ENCODE measurements around the gene PTTG1.
A peak's percentile ranks its signal among the peaks of the same experiment; 100 is the strongest.
"Not testable (repeated sequence)": the region's sequence is repeated elsewhere in the genome, so short reads cannot be mapped to it uniquely, and the experiment has no call there.

Gene PTTG1

DNA sequence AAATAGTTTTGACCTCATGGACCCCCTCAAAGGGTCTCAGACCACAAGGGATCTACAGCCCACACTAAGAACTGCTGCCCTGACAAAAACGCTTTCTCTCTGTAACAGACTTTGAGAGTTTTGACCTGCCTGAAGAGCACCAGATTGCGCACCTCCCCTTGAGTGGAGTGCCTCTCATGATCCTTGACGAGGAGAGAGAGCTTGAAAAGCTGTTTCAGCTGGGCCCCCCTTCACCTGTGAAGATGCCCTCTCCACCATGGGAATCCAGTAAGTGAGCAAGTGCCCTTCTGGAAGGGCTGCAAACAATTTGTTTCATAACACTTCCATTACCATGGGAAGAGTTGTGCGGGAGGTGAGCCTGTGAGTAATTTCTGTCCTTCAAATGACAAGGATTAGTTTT lies 6.0 kb downstream of the PTTG1 start:
- DNase-seq: no peak

DNA sequence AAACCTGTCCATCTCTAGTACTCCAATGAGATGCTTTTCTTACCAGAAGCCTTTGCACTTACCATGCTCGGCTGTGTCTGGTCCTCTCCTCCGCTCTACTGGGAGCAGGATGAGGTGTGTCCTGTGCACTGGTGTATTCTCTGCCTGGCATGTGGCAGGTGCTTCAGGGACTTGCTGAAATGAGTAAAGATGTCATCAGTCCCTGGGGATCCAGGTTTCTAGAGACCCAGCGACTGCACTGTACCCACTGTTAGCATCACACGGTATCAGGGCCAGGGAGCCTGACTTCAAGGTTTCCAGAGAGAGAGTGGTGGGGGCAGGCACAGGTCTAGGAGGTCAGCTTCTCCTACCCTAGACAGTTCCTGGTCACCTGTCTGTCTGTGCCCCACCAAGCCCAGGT lies 10.5 kb downstream of the PTTG1 start:
- no peak for DNase-seq

DNA sequence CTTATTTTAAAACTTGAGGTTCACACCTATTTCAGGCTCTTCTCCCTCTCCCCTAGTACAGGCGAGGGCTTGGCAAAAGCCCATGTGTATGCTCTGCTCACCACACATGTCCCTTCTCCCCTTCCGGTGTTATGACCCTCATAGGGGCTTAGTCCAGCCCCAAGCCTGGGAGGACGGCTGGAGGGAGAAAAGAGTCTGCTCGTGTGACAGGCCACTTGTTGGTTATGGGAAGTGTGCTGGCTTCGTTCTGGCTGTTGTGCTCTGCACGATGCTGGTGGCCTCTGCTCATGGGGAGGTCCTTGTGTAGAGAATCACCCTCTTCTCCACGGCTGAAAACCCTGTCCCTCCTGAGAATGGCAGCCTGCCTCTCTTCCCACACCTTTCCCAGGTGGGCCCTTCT lies 11.1 kb downstream of the PTTG1 start:
- DNase-seq: no peak

DNA sequence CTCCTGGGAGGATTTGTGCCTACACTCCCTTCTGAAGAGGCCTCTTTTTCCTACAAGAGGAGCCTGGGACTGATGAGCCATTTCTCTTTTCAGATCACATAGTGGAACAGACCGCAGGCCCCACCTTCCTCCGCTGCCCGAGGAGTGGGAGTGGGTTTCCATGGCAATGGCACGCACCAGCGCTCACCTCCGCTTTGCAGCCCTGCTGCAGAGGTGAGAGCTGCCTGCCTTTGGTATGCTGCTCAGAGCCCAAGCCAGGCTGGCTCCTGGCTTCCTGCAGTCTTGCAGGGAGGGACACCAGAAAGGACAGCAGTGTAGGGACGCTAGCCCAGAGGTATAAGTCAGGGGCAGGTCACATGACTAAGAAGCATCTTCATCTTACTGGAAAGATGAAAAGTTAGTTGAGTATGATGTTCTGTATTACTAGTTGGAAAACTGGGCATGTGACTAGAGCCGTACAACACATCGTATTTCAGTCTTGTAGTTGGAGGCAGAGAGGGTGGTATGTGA lies 12.4 kb downstream of the PTTG1 start:
- DNase-seq: no peak

DNA sequence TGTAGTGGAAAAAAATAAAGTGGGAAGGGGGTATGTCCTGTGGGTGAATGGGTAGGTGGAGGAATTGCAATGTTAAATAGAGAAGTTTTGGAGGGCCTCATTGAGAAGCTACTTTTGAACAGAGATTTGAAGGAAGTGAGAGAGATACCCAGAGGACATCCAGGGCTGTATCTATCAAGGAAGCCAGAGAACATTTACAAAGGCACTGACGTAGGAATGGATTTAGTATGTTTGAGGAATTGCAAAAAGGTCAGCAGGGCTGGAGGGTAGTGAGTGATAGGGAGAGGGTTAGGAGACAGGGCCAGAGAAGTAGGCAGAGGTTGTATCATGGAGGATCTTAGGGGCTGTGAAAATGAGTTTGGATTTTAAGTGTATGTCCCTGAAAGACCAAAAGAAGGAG lies 13.9 kb downstream of the PTTG1 start:
- no peak for DNase-seq

DNA sequence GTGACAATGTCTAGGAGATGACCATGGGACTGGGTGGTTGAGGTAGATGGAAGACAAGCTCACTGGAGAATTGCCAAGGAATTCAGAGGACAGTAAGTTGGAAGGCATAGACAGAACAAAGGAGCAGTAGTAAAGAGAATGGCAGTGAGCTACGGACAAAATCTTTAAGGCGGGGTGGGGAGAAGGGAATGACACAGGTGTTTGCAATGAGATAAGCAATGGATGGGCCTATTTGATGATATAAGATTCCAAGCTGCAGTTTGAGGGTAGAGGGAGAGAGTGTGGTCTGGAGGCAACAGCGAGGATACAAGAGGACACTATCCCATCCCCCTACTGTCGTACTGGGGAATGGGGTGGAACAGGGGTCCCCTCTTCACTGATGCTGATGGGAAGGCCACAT lies 14.4 kb downstream of the PTTG1 start:
- DNase-seq: no peak

DNA sequence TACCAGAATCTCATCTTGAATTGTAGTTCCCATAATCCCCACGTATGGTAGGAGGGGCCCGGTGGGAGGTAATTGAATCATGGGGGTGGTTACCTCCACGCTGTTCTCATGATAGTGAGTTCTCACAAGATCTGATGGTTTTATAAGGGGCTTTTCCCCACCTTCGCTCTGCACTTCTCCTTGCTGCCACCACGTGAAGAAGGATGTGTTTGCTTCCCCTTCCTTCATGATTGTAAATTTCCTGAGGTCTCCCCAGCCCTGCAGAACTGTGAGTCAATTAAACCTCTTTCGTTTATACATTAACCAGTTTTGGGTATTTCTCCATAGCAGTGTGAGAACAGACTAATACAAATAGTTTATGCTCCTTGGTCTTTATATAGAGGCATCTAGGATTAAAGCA lies 15.0 kb downstream of the PTTG1 start:
- not testable (repeated sequence) for DNase-seq

DNA sequence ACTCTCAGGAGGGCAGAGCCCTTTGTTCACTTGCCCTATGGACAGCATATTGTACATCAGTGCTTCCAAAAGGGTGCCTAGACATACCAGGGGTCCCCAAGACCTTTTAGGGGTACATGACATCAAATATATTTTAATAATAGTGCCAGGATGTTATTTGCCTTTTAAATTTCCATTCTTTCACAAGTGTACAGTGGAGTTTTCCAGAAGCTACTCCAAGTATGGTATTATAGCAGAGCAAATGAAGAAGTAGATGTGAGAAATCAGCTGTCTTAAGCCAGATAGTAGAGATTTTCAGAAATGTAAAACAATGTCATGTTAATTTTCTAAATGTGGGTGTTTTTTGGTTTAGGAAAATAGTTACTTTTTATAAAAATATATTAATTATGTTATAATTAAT lies 15.6 kb downstream of the PTTG1 start:
- no peak for DNase-seq

DNA sequence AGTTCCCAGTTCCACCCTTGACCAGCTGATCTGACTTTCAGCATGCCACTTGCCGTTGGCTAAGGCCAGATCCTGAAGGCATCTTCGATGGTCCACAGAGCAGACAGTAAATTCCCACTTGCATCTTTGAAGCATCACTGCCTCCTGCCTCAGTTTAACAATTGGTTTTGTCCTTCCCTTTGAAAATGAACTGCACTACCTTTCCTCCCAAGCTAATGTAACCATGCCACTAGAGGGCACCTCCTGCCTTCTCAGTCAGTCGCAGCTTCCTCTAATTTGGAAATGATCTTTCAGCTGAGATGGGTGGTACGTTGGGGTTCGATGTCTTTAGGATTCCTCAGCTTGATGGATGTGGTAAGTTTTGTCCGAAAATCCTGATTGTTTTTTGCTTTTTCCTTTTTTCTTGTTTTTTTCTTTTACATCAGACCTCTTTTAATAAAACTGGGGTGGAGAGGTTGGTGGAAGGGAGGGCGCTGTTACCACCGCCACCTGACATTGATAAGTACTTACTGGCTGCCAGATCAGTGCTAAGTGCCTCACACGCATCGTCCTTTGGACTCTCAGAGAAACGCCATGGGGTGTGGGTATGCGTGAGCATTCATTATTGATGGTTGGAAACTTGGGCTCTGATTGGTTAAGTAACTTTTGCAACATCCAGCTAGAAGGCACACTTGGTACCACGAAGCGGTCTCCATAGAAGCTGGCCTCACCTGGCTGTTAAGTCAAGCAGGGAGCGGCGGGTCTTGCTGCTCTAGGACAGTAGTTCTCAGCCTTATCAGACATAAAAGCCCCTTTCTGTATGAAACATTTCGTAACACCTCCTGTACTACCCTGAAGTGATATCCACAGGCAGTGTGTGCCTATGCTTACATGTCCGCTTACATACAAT lies 16.9 kb downstream of the PTTG1 start:
- peak; percentile 75 for DNase-seq

DNA sequence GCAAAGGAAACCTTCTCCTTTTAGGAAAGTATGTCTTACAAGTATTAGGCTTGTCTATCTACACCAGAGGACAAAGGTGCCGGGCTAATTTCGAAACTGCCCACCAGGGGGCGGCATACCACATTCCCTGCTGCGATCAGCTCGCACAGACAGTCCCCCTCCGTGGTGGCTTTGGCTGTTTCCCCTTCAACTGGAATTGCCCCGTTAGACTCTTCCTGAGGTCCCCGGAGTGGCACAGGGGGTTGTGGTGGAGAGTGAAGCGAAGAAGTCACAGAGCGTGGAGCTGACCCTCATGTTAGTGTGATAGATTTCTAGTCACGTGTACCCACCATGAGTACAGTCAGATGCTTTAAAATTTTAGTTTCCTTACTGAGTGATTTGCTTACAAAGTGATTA lies 17.5 kb downstream of the PTTG1 start:
- DNase-seq: peak; percentile 89

DNA sequence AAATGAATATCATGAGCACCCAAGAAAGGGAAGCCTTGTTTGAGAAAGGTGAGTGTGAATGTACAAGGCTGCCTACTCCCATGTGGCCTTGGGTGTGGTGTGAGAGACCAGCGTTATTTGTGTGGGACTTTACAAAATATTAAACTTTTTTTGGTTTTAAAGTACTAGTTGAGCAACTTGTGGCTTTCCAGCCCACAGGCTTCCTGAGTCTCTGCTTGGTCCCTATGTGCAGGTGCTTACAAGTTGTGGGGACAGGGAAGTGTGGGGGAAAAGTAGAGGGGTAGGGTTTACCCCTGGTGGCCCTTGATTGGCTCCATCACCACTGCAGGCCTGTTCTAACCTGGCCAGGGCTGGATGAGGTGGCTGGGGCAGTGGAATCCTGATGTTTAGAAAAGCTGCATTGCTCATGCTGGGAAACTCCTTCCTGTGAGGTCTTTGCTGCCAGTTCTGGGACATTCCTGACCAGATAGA lies 19.7 kb downstream of the PTTG1 start:
- DNase-seq: no peak

DNA sequence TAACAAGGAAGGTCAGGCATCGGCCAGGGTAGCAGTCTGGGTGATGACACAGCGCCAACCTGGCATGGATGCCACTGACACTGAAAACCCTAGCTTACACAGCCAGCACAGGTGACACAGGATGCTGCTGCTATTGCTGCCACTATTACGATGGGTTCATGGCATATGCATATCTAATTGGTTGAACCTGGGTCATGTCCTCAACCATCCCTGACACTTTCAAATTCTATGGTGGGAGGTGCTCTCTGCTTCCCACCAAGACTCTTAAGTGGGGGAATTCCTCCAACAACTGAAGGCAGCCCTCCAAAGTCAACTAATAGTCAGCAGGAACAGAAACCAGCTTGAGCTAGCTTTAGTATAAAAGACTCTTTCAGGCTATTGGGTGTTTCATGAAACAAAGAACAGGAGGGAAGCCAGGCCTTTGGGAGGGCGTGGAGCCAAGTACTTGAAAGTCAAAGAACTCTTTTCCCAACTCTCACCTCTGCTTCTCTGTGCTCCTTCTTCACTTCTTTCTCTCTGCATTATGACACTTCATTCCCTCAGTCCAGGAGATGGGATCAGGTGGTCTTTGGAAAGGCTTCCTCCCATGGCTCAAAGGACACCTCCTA lies 21.3 kb downstream of the PTTG1 start:
- no peak for DNase-seq

DNA sequence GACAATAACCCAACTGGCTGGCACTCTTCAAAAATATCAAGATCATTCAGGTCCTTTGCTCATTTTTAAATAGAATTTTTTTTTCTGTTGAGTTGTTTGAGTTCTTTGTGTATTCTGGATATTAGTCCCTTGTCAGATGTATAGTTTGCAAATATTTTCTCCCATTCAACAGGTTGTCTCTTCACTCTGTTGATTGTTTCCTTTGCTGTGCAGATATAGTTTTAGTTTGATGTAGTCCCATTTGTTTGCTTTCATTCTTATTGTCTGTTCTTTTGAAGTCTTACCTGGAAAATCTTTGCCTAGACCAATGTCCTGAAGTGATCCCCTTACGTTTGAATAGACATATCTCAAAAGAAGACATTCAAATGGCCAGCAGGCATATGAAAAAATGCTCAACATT lies 22.8 kb downstream of the PTTG1 start:
- DNase-seq: no peak

DNA sequence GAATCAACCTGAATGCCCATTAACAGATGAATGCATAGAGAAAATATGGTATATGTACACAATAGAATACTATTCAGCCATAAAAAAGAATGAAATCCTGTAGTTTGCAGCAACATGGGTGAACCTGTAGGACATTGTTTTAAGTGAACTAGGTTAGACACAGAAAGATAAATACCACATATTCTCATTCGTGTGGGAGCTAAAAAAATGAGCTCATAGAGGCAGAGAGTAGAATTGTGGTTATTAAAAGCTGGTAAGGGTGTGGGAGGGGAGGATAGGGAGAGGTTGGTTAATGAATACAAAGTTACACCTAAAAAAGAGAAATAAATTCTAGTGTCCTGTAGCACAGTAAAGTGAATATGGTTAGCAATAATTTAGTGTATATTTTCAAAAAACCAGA lies 23.5 kb downstream of the PTTG1 start:
- no peak for DNase-seq

DNA sequence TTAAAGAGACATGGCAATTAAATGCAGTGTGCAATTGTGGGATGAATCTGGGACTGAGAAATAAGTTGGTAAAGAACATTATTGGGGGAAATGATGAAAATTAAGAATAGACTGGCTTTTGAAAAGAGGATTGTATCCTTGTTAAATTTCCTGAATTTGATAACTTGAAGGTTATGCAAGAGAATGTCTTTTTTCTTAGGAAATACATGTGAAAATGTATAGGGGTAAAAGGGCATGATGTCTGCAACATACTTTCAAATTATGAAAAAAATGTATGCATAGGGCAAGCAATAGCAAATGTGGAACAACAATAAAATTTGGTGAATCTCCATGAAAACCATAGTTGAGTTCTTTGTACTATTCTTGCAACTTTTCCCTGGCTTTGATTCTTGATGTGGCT lies 24.1 kb downstream of the PTTG1 start:
- DNase-seq: no peak

DNA sequence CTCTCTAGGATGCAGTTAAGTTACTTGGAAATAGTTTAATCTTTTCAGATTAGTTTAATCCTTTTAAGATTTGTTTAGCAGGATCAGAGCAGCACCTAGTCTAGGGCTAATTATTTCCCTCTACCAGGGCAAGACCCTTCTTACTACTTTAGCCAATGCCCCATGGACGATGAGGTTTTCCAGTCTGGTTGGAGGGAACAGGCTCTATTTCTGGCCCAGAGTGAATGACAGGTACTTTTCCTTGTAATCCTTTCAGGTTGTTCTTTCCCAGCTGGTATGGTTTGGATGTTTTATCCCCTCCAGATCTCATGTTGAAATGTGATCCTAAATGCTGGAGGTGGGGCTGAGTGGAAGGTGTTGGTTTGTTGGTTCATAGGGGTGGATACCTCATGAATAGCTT lies 27.2 kb downstream of the PTTG1 start:
- no peak for DNase-seq

DNA sequence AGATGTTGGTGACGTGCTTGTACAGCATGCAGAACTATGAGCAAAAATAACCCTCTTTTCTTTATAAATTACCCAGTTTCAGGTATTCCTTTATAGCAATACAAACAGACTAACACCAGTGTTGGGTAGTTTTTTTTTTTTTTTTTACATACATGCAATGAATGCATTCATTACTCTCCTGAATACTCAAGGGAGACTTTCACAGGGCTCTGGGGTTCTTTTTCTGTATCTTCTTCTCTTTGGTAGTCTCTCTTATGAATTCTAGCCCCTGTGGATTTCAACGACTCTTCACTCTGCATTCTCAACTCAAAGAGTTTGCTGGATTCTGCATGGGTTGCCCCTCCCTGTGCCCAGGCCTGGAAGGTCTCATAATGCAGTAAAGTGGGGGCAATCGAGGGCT lies 27.8 kb downstream of the PTTG1 start:
- DNase-seq: no peak

DNA sequence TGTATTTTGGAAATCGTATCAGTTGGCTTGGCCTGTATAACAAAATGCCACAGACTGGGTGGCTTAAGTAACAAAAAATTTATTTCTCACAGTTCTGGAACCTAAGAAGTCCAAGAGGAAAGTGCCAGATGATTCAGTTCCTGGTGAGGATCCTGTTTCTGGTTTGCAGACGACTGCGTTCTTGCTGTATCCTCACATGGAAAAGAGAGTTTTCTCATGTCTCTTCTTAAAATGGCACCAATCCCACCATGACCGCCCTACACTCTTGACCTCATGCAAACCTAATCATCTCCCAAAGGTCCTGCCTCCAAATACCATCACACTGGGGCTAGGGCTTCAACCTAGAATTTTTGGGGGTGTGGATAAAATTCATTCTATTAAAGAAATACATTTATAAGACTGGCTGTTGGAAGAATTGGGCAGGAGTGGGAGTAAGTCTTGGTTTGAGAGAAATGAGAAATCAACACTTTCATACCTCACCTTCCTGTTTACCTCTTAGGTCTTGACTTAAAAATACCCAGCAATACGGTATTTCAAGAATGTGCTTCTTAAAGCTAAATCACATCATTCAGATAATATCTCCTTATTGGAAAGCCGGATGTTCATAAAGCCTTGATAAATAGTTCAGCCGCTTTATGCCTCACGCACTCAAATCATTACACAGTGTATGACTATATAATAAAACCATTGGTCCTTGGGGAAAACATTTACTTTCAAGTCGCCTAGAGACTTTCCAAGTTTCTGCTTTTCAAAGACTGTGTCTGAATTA lies 28.7 kb downstream of the PTTG1 start:
- DNase-seq: no peak

DNA sequence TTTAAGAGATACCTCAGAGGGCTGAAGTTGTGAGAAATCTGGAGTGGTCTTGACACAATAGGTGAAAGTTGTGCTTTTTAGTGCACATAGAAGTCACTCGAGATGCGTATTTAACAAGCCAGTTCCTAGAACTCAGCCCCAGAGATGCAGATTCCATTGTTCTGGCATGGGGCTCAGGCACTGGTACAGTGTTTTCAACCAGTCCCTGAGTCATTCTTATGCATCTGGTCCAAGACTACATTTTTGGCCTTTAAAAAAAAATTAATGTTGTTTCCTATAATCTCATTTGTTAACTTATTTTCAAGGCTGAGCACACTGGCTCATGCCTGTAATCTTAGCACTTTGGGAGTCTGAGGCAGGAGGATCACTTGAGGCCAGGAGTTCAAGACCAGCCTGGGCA lies 29.6 kb downstream of the PTTG1 start:
- DNase-seq: no peak

DNA sequence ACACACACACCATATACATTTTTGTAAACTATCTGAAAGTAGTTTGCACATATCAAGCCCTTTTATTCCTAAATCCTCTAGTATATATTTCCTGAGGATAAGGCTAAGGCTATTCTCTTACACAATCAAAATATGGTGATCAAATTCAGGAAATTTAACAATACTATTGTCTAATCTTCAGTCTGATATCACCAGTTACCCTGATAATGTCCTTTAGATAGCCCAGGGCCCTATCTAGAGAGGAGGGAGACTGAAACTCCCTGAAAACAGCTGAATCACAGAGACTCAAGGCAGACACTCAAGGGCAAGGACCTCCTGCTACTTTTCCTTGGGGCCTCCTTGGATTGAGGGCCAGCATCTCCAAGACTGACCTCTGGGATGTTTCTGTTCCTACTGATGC lies 30.4 kb downstream of the PTTG1 start:
- DNase-seq: no peak

DNA sequence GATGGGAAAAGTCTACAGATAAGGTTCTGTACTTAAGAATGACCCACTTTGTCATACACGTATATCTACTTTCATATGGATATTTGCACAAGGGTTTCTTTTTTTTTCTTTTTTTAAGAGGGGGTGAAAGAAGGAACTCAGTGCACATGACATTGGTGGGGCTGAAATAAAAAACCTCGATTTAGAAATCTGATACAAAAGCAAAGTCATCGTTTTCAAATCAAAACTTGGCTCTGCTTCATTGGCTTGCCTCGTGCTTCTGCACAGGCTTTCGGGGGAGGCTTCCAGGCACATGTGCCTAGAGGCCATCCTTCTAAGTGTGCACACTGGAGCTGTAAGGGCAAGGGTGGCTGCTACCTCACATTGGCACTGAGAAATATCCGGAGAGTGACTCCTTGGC lies 31.1 kb downstream of the PTTG1 start:
- DNase-seq: no peak

DNA sequence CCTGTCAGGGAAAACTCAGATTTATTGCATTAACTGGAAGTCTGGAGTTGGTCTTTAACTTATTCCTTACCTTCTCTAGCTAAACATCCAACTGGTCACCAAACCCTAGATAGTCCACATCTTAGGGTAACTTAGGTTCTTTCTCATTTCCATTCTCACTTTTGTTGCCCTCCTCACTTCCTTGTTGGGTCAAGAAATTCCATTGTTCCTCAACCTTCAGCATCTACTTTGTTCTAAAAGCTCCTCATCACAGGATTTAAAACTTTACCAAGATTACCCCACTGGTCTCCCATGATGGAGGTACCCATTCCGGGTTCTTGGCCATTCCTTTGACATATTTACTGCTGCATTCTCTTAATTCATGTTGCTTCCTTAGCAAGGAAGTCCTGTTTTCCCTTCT lies 32.1 kb downstream of the PTTG1 start:
- no peak for DNase-seq

DNA sequence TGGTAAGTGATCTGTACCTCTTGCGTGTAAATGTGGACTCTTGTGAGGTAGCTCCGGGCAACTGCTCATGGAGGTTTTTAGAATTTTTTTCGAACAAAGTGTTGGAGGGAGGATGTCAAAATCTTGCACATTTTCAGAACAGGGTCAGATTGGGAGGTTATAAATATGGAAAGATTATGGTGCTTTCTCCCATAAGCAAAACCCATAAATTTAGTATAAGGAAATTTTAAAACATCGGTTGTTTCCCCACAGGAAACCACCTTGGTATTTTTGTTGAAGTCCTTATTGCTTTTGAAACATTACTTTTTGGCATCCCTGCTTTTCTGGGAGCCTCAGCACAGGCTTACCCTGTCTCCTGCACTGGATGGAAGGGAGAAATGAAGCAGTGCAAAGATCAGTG lies 33.9 kb downstream of the PTTG1 start:
- DNase-seq: no peak

Measured in CD4-positive, alpha-beta T cell treated with Interleukin-12 subunit alpha and Interleukin-12 subunit beta, for 1 hour (primary cell).